Activated naive CD4-positive, alpha-beta T cell treated with anti-CD3 and anti-CD28 coated beads for 36 hours (primary cell): ENCODE data around the gene KRTAP4-16. TPM values are rescaled to one million over a fixed set of nuclear protein-coding genes. Genes with fewer than 3 reads are reported as not detected.
"Not testable (repeated sequence)": the region's sequence is repeated elsewhere in the genome, so short reads cannot be mapped to it uniquely, and the experiment has no call there.

Source experiments
- CTCF ChIA-PET: fragments of 350-600 bp; sonication (Branson Sonifier 250); formaldehyde crosslinking; loops from one replicate; lab custom pipeline; 2021; ENCODE audit warnings: antibody characterized with exemption; lab: Charles Lee
- DNase-seq: peaks from one replicate; pipeline ENCODE4 v3.0.0-alpha.2; 2020
- H3K27ac Mint-ChIP-seq: one replicate; pipeline ENCODE4 v1.8.0; 2021; ENCODE audit warnings: mild to moderate bottlenecking, mixed read lengths
- H3K27me3 Mint-ChIP-seq: one replicate; pipeline ENCODE4 v1.8.0; 2021; ENCODE audit warnings: low read depth, mixed read lengths
- H3K36me3 Mint-ChIP-seq: one replicate; pipeline ENCODE4 v1.8.0; 2021; ENCODE audit warnings: low read depth, mixed read lengths
- H3K4me1 Mint-ChIP-seq: one replicate; pipeline ENCODE4 v1.8.0; 2021; ENCODE audit warnings: low read depth, mixed read lengths
- H3K4me3 Mint-ChIP-seq: one replicate; pipeline ENCODE4 v1.8.0; 2021; ENCODE audit warnings: mild to moderate bottlenecking, moderate library complexity, mixed read lengths
- H3K9me3 Mint-ChIP-seq: one replicate; pipeline ENCODE4 v1.8.0; 2021; ENCODE audit warnings: mixed read lengths
- intact Hi-C: fragments of 100-400 bp; cut with micrococcal nuclease; formaldehyde crosslinking; loops from one replicate; pipeline ENCODE4 v1.15.1; 2023
- total RNA-seq, 2 experiments: library from RNA; stranded (reverse); gene quantifications; one replicate each; pipeline ENCODE4 v1.2.3, GENCODE V29; 2021

Gene KRTAP4-16
- not detected for total RNA-seq

DNA sequence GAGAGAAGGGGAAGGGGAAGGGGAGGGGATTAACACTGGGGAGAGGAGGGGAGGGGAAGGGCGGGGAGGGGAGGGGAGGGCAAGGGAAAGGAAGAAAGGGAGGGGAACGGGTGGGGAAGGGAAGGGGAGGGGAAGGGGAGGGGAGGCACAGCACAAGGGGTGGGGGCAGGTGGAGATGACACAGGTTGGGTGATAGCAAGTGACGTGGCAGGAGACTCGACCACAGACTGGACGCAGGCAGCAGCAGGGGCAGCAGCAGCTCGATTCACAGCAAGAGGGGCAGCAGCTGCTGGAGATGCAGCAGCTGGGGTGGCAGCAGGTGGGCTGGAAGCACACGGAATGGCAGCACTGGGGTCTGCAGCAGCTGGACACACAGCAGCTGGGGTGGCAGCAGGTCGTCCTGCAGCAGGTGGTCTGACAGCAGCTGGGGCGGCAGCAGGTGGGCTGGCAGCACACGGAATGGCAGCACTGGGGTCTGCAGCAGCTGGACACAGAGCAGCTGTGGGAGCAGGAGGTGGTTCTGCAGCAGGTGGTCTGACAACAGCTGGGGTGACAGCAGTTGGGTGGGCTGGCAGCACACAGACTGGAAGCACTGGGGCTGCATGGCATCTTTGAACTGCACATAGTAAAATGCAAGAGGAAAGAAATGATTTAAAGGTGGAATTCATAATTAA lies at the start of gene KRTAP4-16:
KRTAP4-16 (minus strand) TSS at position 624 of the 674 bp plus-strand sequence; CDS start at position 624, 0 bp downstream.
- intact Hi-C loops = no loop called here
- no peak within 1 kb of the TSS for H3K4me3 Mint-ChIP-seq
- H3K4me1 Mint-ChIP-seq = peaks cover 8% of the 10 kb centered on the region
- H3K36me3 Mint-ChIP-seq = no peaks in the 10 kb centered on the region
- H3K27me3 Mint-ChIP-seq = peaks cover 5% of the 10 kb centered on the region
- no peak for DNase-seq
- H3K9me3 Mint-ChIP-seq = no peaks in the 10 kb centered on the region
- H3K27ac Mint-ChIP-seq = no peak within 1 kb of the TSS
- CTCF ChIA-PET = interaction anchor here (0.6 kb wide), 1 partner anchor 209 kb away, joined by 3 read pairs; no protein-coding TSS in a partner anchor

DNA sequence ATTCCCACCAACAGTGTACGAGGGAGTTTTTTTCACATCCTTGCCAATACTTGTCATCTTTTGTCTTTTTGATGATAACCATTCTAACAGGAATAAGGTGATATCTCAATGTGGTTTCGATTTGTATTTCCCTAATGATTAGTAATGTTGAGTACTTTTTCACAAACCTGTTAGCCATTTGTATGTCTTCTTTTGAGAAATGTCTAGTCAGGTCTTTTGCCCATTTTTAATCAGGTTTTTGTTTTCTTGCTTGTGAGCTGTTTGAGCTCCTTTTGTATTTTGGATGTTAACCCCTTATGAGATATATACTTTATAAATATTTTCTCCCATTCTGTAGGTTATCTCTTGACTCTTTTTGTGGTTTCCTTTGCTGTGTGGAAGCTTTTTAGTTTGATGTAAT lies 49.5 kb upstream of the KRTAP4-16 start:
- Mint-ChIP-seq H3K9me3 (no peaks in the 10 kb centered on the region), H3K27ac (no peak overlapping the region), H3K4me3 (no peak overlapping the region), H3K4me1 (no peaks in the 10 kb centered on the region), H3K27me3 (peaks cover 4% of the 10 kb centered on the region), H3K36me3 (no peaks in the 10 kb centered on the region)
- no peak for DNase-seq
- intact Hi-C loops = no loop called here
- CTCF ChIA-PET = no interaction called here

DNA sequence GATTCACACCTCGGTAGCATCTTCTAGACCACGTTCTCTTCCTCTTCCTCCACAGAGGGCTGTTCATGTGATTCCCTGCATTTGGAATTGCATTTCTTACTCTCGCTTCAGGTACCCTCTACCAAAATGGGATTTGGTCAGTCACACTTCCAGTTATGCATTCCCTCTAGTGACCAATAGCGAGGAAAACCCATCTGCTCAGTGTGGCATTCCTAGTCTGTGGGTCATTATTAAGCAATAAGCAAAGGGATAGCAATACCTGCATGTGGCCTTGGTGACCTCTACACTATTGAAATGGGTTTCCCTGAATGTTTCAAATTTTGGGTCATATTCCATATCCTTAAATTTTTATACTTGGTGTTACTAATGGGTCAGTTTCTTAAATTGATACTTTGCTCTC lies 48.0 kb upstream of the KRTAP4-16 start:
- Mint-ChIP-seq H3K4me3 (no peak overlapping the region), H3K4me1 (no peaks in the 10 kb centered on the region), H3K36me3 (no peaks in the 10 kb centered on the region), H3K27ac (no peak overlapping the region), H3K27me3 (peaks cover 2% of the 10 kb centered on the region), H3K9me3 (no peaks in the 10 kb centered on the region)
- intact Hi-C loops = no loop called here
- DNase-seq = no peak
- CTCF ChIA-PET = interaction anchor here (1.1 kb wide), 1 partner anchor 25 kb away, joined by 3 read pairs; no protein-coding TSS in a partner anchor

DNA sequence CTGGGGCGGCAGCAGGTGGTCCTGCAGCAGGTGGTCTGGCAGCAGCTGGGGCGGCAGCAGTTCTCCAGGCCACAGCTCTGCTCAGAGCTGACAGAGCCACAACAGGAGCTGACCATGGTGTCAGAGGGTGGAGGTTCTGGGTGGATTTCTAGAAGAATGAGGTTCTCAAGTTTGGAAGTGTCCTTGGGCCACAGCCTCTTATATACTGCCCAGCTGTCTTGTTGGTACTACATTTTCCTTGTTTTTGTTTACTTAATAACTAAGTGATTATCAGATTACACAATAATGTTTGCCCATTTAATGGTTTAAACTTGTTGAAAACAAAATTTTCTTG lies 47.6 kb upstream of the KRTAP4-16 start, which contains the start of gene KRTAP4-5:
KRTAP4-5 (minus strand) TSS at position 174 of the 334 bp plus-strand sequence; CDS start at position 116, 58 bp downstream.
- Mint-ChIP-seq H3K36me3 (no peaks in the 10 kb centered on the region), H3K27me3 (peaks cover 2% of the 10 kb centered on the region), H3K4me3 (no peak within 1 kb of the TSS), H3K27ac (no peak within 1 kb of the TSS), H3K9me3 (no peaks in the 10 kb centered on the region), H3K4me1 (no peaks in the 10 kb centered on the region)
- DNase-seq = no peak
- CTCF ChIA-PET = interaction anchor here (1.1 kb wide), 1 partner anchor 26 kb away, joined by 3 read pairs; no protein-coding TSS in a partner anchor
- intact Hi-C loops = no loop called here

DNA sequence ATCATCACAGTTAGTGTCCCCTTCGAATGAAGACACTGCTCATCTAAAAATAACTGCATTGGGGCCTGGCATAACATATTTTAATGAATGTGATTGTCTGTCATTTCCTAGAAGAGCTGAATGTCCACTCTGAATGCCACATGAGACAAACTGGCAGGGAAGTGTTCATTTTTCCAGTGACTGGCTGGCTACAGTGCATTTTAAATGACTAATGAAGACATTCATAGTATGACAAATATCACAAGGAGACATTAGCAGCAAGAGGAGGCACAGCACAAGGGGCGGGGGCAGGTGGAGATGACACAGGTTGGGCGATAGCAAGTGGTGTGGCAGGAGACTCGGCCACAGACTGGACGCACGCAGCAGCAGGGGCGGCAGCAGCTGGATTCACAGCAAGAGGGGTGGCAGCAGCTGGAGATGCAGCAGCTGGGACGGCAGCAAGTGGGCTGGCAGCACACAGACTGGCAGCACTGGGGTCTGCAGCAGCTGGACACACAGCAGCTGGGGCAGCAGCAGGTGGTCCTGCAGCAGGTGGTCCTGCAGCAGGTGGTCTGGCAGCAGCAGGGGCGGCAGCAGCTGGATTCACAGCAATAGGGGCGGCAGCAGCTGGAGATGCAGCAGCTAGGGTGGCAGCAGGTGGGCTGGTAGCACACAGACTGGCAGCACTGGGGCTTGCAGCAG lies 47.1 kb upstream of the KRTAP4-16 start:
- CTCF ChIA-PET, H3K27ac Mint-ChIP-seq, H3K4me1 Mint-ChIP-seq, DNase-seq, H3K9me3 Mint-ChIP-seq, H3K27me3 Mint-ChIP-seq, H3K4me3 Mint-ChIP-seq, H3K36me3 Mint-ChIP-seq, intact Hi-C loops: not testable (repeated sequence)

DNA sequence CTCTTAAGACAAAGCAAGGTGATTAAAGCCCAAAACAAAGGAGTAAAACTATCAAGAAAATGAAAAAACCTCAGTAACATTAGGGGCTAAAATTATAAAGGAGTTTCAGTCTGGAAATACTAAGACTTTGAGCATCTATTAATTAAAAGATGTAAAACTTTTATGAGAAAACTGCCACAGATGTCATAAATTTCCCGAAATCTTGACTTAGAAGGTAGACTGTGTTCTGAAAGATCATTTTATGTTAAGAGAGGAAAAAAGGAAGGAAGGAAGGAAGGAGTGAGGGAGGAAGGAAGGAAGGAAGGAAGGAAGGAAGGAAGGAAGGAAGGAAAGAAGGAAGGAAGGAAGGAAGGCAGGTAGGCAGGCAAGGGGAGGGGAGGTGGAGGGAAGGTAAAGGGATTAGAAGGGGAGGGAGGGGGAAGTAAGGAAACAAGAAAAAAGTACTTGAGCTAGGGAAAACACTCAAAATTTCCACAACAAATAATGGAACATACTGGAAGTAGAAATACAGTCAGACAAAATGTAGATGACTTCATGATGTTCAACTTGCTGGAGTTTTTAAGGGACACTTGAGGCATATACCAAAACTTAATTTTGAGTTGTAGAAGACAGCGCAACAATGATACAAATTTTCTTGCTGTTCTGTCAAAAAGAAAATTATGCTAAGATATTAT lies 45.7 kb upstream of the KRTAP4-16 start:
- intact Hi-C loops = no loop called here
- peaks cover 9% of the 10 kb centered on the region for H3K9me3 Mint-ChIP-seq
- CTCF ChIA-PET = no interaction called here

DNA sequence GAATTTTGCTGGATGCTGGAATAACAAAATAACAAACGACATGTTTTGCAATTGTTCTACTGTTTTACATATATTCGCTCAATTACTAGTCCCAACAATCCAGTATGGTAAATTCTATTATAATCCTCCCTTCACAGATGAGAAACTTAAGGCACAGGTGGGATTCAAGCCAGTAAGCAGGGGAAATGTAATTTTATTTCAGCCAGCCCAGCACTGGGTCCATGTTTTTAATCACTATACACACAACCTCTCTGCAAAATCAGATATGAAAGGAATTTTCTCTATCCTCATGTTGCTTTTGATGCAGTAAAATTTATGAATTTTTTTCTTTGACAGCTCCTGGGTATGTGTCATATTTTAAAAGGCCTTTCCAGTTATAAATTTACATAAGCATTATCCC lies 43.3 kb upstream of the KRTAP4-16 start:
- DNase-seq = no peak
- Mint-ChIP-seq H3K9me3 (peaks cover 17% of the 10 kb centered on the region), H3K36me3 (no peaks in the 10 kb centered on the region), H3K4me3 (no peak overlapping the region), H3K4me1 (no peaks in the 10 kb centered on the region), H3K27me3 (no peaks in the 10 kb centered on the region), H3K27ac (no peak overlapping the region)
- intact Hi-C loops = no loop called here
- CTCF ChIA-PET = no interaction called here

More for the DNA sequence above, 45.7 kb upstream of the KRTAP4-16 start:
- H3K4me3 Mint-ChIP-seq = no peak overlapping the region
- H3K36me3 Mint-ChIP-seq = no peaks in the 10 kb centered on the region
- DNase-seq = no peak
- H3K4me1 Mint-ChIP-seq = no peaks in the 10 kb centered on the region
- no peaks in the 10 kb centered on the region for H3K27me3 Mint-ChIP-seq
- no peak overlapping the region for H3K27ac Mint-ChIP-seq

DNA sequence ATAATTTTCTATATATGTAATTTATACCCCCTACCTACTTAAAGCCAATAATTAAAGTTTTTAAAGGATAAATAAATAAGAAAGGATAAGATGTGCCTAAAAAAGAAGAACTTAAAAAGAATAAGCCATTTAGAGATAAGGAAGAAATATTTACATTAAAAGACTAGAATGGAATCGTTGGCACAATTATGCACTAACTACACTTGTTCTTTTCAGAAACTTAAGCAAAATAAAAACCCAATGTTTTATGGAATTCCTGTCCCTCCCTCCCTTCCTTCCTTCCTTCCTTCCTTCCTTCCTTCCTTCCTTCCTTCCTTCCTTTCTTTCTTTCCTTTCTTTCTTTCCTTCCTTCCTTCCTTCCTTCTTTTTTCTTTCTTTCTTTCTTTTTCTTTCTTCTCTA lies 42.8 kb upstream of the KRTAP4-16 start:
- Mint-ChIP-seq H3K9me3 (peaks cover 17% of the 10 kb centered on the region), H3K4me1 (no peaks in the 10 kb centered on the region), H3K4me3 (no peak overlapping the region), H3K27me3 (no peaks in the 10 kb centered on the region), H3K36me3 (no peaks in the 10 kb centered on the region), H3K27ac (no peak overlapping the region)
- intact Hi-C loops = no loop called here
- DNase-seq = no peak
- CTCF ChIA-PET = no interaction called here

DNA sequence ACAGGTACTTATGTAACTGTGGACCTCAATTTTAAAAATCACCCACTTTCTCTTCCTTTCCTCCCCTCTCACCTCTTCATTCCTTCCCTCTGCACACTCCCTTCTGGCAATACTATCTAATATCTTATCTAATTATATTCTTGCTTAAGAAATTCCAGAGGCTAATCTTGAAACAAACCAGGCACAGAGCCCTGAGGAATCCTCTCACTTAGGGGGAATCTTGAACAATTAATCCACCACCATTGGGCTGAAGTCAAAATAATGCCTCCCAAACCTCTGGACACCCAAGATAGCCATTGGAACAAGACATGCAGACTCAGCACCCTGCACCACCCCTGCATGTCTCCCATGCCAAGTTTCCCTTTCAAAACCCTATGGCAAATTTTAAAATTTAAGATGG lies 39.4 kb upstream of the KRTAP4-16 start:
- DNase-seq = no peak
- CTCF ChIA-PET = no interaction called here
- Mint-ChIP-seq H3K9me3 (peaks cover 23% of the 10 kb centered on the region), H3K27me3 (no peaks in the 10 kb centered on the region), H3K27ac (no peak overlapping the region), H3K4me3 (no peak overlapping the region), H3K4me1 (no peaks in the 10 kb centered on the region), H3K36me3 (no peaks in the 10 kb centered on the region)
- intact Hi-C loops = no loop called here

DNA sequence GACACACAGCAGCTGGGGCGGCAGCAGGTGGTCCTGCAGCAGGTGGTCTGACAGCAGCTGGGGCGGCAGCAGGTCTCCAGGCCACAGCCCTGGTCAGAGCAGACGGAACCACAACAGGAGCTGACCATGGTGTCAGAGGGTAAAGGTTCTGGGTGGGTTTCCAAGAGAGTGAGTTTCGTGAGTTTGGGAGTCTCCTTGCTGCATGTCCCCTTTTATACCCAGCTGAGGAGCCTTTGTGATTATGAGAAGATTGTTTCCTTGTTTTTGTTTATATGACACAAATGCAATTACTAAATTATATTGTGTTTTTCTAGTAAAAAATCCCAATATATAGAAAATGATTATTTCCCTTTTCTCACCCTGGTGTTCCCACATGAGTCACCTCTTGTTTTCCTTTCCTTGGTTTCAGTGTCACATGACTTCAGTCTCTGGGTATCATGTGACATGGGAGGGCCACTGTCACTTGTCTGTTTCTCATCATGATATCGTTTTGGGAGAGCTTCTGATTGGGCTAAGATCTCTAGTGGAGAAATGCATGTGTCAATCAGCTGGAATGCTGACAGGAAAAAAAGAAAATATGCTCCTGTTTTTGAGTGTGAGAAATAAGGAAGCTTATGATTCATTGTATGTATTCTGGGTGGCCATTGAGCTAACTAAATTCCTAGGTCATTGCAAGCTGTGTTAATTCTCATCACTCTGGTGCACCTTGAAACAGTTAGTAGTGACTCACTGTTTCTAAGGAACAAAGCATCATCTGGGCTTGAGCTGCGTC lies 38.5 kb upstream of the KRTAP4-16 start, which contains the start of gene KRTAP4-6:
KRTAP4-6 (minus strand) TSS at position 185 of the 772 bp plus-strand sequence; CDS start at position 128, 57 bp downstream.
- Mint-ChIP-seq H3K36me3 (no peaks in the 10 kb centered on the region), H3K4me3 (no peak within 1 kb of the TSS), H3K4me1 (no peaks in the 10 kb centered on the region), H3K27me3 (no peaks in the 10 kb centered on the region), H3K9me3 (peaks cover 23% of the 10 kb centered on the region), H3K27ac (no peak within 1 kb of the TSS)
- no peak for DNase-seq
- intact Hi-C loops = no loop called here
- CTCF ChIA-PET = no interaction called here

DNA sequence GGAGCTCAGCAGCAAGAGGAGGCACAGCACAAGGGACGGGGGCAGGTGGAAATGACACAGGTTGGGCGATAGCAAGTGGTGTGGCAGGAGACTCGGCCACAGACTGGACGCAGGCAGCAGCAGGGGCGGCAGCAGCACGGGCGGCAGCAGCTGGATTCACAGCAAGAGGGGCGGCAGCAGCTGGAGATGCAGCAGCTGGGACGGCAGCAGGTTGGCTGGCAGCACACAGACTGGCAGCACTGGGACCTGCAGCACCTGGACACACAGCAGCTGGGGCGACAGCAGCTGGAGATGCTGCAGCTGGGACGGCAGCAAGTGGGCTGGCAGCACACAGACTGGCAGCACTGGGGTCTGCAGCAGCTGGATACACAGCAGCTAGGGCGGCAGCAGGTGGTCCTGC lies 37.9 kb upstream of the KRTAP4-16 start:
- DNase-seq, H3K36me3 Mint-ChIP-seq, H3K4me3 Mint-ChIP-seq, H3K27ac Mint-ChIP-seq, CTCF ChIA-PET, H3K27me3 Mint-ChIP-seq, H3K4me1 Mint-ChIP-seq, intact Hi-C loops: not testable (repeated sequence)
- peaks cover 23% of the 10 kb centered on the region for H3K9me3 Mint-ChIP-seq
